GM19351 (cell line): ENCODE data around the gene IZUMO1.

Experiments
- ATAC-seq: cut with Tn5 transposase; IDR thresholded peaks from one replicate; pipeline ENCODE4 v1.9.1; 2021; ENCODE audit warnings: mild to moderate bottlenecking, moderate library complexity; ENCODE audit not compliant: unreplicated experiment

IZUMO1 gene

GRCh38 chr19:48757741-48758144 lies 11.0 kb upstream of the IZUMO1 start:
- ATAC-seq, result no peak

GRCh38 chr19:48757089-48757675 lies 10.5 kb upstream of the IZUMO1 start:
- ATAC-seq, result no peak

- no peak for ATAC-seq
These were observed 10.0 kb upstream of the IZUMO1 start for GRCh38 chr19:48756686-48757085.

DNA sequence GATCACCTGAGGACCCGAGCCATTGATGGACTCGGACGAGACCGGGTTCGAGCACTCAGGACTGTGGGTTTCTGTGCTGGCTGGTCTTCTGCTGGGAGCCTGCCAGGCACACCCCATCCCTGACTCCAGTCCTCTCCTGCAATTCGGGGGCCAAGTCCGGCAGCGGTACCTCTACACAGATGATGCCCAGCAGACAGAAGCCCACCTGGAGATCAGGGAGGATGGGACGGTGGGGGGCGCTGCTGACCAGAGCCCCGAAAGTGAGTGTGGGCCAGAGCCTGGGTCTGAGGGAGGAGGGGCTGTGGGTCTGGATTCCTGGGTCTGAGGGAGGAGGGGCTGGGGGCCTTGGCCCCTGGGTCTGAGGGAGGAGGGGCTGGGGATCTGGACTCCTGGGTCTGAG lies 9.5 kb upstream of the IZUMO1 start:
- no peak for ATAC-seq

- ATAC-seq, result no peak
These were observed 9.1 kb upstream of the IZUMO1 start for GRCh38 chr19:48755787-48756186.

DNA sequence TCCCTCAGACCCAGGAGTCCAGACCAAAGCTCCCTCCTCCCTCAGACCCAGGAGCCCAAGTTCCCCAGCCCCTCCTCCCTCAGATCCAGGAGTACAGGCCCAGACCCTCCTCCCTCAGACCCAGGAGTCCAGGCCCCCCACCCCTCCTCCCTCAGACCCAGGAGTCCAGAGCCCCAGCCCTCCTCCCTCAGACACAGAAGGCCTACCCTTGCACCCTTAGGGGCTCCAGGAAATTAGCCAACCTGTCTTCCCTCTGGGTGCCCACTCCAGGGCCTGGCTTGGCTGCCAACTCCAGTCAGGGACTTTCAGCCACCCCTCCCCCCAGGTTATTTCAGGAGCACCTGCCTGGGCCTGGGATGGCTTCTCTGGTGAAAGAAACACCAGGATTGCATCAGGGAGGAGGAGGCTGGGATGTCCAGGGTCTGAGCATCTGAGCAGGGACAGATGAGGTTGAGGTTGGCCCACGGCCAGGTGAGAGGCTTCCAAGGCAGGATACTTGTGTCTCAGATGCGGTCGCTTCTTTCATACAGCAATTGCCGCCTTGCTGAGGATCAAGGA lies 8.5 kb upstream of the IZUMO1 start, which contains the start of gene FGF21:
TSS of gene FGF21 (plus strand) at position 441 of the 558 bp plus-strand sequence. CDS start 713 bp downstream, outside the sequence.
- no peak for ATAC-seq

DNA sequence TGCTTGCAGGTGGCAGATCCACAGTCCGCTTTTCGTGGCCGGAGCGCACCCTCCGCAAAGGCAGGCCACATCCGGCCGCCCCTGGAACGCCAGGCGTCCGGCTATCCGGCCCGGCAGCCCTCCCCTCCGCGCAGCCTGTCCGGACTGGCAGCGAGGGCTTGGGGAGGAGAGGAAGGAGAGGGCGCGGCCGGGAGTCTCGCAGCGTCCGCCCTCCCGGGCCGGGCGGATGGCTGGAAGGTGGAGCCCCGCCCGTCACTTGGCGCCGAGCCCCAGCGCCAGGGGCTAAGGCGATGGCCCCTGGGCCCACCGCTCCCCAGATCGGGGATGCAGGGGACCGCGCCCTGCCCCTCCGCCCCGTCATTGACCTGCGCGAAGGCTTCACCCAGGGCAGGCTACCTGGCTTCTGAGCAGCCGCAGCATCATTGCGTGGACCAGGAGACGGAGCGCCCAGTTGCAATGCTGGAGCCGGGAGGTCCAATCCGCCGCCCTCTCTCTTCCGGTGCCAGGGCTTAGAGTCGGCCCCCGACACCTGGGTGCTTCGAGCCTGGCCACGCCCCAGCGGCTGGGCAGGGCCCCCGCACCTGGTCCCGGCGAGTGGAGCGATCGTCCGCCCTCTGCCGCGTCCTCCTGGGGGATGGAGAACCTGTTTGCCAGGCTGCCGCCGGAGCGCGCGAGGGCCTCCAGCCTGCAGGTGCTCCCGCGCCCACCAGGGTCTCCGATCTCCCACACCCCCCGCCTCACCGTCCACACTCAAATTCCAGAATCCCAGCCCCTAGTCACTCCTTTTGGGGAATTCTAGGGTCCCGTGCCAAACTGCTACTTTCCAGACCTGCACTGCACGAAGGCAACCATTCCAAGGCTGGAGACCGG lies 6.0 kb upstream of the IZUMO1 start, which contains the start of gene FUT1:
TSS of gene FUT1 (minus strand) at position 146 of the 870 bp plus-strand sequence. CDS start 1,360 bp downstream, outside the sequence.
- no peak for ATAC-seq

GRCh38 chr19:48751845-48752495 lies 5.3 kb upstream of the IZUMO1 start:
- ATAC-seq, result no peak

DNA sequence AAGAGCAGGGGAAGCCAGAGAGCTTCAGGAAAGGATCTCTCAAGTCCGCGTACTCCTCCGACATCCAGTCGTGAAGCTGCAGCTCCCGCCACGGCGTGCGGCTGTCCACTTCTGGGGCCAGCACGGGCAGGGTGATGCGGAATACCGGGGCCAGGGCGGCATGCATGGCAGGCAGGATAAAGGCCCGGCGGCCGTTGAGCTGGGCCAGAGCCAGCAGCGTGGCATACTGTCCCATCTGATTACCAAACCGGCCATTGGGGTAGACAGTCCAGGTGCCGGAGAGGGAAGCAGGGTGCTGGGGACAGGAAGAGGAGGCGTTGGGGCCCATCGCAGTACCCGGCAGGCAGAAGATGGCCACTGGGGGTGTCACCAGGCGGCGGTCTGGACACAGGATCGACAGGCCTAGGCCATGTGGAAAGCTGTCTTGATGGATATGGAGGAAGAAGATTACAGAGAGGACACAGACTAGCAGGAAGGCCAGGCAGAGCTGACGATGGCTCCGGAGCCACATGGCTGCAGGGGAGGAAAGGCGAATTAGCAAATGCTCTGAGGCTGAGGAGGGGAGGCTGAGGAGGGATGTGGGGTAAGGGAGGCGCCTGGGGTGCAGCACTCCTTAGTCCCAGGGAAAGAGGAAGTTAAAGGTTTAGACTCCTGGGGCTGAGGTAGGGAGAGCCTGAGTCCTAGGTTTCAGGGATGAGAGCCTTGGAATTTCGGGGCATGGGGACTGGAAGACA lies 4.2 kb upstream of the IZUMO1 start:
- ATAC-seq, result no peak

- ATAC-seq, result no peak
These were observed 3.6 kb upstream of the IZUMO1 start for GRCh38 chr19:48750351-48750750.

GRCh38 chr19:48749571-48750198 lies 3.0 kb upstream of the IZUMO1 start:
- ATAC-seq, result no peak

GRCh38 chr19:48746110-48746509 lies 599 bp downstream of the IZUMO1 start:
- ATAC-seq, result no peak

GRCh38 chr19:48745208-48745995 lies 1.3 kb downstream of the IZUMO1 start:
- no peak for ATAC-seq

DNA sequence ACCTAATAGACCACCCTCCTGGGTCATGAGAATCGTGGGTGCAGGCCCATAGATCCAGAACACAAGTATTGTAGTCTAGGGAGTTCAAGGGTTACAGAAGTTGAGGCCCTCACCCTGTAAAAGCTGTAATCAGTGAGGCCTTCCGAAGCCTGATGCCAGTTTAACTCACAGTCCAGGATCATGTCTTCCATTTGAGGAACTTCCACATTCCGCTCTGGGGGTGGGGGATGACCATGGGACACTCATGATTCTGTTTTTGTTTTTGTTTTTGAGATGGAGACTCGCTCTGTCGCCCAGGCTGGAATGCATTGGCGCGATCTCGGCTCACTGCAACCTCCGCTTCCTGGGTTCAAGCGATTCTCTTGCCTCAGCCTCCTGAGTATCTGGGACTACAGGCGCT lies 4.6 kb downstream of the IZUMO1 start:
- ATAC-seq, result no peak

- no peak for ATAC-seq
These were observed 5.3 kb downstream of the IZUMO1 start for GRCh38 chr19:48741129-48741999.

GRCh38 chr19:48740164-48740972 lies 6.3 kb downstream of the IZUMO1 start, which contains the start of gene RASIP1:
Gene RASIP1 (minus strand): TSS chr19:48740610. CDS start chr19:48740282, 328 bp downstream.
- ATAC-seq, result no peak

DNA sequence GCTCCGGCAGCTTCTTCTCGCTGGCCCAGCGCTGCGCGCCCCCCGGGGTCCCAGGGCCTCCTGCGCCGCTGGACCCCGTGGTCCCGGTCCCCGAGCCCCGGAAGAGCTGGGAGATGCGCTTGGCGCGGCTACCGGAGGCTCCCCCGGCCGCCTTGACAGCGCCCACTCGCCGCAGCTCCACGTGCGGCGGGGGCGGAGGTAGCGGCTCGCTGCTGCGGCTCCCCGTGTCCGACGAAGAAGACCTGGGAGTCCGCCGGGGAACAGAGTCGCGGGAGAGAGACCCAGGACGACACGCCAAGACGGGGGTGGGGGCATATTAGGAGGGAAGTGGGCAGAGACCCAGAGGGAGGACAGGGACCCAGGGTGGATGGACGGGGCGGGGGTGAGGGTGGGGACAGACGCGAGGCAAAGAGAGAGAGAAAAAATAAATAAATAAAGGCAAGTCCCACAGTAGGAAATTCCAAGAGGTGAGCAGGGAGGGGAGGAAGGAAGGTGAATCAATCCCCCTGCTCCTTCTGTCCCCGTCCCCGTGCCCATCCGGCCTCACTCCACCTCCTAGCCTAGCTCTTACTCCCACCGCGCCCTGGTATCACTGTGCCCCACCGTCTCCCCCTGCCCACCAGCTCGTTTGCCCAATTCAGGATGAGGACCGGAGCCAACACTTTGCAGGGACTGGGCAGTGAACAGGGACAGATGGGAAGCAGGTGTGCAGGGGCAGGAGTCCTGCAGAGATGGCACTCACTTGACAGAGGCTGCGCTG lies 7.1 kb downstream of the IZUMO1 start:
- ATAC-seq, result no peak
